Left lobe of liver (tissue), 2 donors: ENCODE results near the gene CCR7. TPM values are rescaled to one million over a fixed set of nuclear protein-coding genes. Genes with fewer than 3 reads are reported as not detected.
A peak's percentile ranks its signal among the peaks of the same experiment; 100 is the strongest.

Experiments
- ATAC-seq: fragments of 200-7000 bp; cut with Tn5 transposase; one replicate; pipeline ENCODE4 v1.9.1; 2020; ENCODE audit warnings: mild to moderate bottlenecking, moderate library complexity
- DNase-seq: peaks from one replicate; pipeline ENCODE4 v3.0.0-alpha.2; 2020; ENCODE audit warnings: low spot score
- total RNA-seq: library from RNA; stranded (reverse); gene quantifications from one replicate; pipeline ENCODE4 v1.2.1, GENCODE V29; 2021
- donor health status: DM: no; HTN: no; CAD: no; lungs with moderate emphysema.
- donor health status: DM: no; HTN: yes; CAD: no.

The CCR7 gene
- 0.75 TPM for total RNA-seq

GRCh38 chr17:40564883-40565768 lies at the start of gene CCR7:
Gene CCR7 (minus strand): TSS chr17:40565472. CDS start chr17:40565409, 63 bp downstream.
- DNase-seq (peak; percentile 38), ATAC-seq (no peak)

DNA sequence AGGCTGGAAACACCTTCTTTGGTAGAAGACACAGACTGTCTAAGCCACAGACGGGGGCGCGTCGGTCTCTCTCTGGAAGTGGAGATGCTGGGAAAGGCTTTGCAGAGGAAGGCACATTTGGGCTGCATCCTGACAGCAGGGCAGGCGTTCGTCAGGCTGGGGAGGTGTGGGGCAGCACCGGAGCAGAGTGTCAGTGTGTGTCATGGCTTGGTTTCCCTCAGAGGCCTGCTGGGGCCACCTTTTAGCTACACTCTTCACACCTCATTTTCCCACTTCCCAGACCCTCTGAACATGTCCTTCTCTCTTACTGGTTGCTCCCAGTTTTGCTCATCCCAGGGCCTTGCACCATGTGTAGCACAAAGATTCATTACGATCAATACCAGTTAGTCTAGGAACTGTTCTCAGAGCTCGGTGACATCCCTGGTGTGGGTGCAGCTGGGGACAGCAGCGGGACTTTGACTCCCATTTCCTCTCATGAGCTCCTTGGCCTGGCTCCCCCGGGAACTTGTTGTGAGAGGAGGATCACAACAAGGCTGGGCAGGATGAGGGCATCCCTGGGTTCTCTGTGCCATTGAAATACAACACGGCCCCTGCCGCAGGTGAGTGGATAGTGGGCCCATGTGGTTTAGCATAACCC lies 49.3 kb upstream of the CCR7 start:
- DNase-seq (no peak), ATAC-seq (no peak)

DNA sequence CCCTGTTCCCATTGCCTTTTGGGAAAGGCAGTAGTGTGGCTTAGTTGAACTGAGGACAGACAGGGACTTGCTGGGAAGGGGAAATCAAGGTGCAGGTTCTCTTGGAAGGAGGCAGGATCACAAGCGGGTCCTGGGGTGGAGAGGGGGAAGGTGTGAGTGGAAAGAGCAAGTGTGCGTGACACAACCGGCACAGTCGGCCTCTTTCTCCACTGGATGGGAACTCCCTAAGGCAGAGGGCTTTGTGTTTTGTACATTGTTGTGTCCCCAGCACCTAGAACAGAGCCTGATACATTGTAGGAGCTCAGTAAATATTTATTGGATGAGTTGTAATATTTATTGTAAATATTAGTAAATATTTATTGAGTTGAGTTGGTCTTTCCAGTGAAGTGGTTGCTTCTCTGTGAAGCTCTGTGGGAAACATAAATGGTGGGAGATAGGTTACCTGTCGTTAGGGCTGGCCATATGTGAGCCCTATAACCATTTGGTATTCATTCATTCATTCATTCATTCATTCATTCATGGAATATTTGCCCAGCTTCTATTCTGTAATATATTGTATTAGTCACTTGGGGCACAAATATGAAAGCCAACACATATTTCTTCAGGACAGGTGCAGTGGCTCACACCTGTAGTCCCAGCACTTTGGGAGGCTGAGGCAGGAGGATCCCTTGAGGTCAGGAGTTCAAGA lies 48.3 kb upstream of the CCR7 start:
- ATAC-seq: no peak
- no peak for DNase-seq

DNA sequence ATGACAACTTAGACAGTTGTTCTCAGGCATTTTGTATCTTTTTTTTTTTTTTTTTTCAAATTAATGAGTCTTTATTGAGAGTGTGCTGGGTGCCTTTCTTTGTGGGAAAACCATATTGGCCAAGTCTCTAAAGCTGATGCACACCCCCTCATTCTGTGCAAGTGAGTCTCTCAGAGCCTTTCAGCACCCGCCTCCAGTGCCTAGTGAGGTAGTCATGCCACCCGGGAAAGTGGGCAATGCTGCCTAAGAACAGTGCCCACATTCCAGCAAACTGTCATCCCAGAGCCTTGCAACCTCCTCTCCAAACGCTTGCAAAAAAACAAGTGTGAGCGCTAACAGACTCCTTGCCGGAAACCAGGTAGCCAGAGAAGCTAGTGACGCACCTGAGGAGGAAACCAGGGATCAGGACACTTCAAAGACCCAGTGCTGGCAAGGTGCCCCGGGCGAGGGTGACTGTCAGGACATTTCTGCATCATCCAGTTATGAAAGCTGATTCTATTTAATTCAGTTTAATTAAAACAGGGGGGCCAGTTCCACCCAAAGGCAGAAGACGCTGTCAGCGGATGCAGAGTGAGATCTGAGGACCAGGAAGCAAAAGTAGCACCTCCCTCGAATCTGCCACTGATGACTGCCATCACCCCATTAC lies 47.5 kb upstream of the CCR7 start:
- DNase-seq (no peak), ATAC-seq (no peak)

DNA sequence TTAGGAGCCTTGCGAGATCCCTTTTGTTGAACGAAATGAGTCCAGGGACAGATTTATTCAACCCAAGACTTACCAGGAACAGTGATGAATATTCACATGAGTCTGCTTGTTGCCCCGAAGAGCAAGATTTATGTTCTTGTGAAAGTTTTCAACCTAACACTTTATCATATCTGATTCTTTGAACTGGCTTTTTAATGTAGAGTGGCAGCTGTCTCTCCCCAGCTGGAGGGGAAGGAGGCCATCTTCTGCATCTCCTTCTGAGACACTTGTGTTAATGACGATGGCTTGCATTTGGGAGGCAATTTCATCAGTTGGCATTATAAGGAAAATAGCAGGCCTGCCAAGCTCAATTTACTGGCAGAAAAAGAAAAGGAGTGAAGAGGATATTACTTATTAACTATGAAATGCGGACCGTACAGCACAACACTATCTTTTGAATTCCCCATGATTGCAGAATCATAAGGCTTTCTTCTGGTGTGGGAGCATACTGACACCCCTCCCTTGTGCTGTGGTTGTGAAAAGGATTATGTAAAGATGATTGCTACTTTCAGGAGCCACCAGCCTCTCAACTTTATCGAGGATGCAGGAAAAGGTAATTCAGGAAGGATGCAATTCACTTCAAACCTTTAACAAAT lies 46.7 kb upstream of the CCR7 start:
- ATAC-seq: no peak
- DNase-seq: no peak

- ATAC-seq (no peak), DNase-seq (no peak)
Observed at GRCh38 chr17:40610359-40610758, 45.1 kb upstream of the CCR7 start.

DNA sequence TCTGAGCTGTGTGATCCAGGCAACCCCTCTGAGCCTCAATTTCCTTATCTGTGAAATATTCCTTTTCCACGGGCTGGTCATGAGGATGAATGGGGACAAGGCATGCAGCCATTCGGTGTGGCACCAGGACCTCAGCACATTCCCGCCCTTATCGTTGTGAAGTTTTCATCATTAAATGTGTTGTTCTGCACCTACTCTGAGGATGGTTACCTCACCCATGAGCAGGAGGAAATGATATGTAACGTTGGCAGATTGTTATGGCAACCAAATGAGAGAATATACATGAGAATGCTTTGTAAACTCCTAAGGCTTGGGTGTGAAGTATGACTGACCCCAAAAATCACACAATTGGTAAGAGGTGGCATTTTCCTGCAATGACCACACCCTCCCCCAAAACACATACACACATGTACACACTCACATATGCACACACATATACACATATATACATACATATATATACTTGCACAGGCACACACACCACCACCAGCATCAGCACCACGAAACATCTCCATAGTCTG lies 42.8 kb upstream of the CCR7 start:
- ATAC-seq: no peak
- no peak for DNase-seq

GRCh38 chr17:40607641-40608040 lies 42.4 kb upstream of the CCR7 start:
- DNase-seq: no peak
- no peak for ATAC-seq

GRCh38 chr17:40606548-40607353 lies 41.5 kb upstream of the CCR7 start:
- ATAC-seq (no peak), DNase-seq (no peak)

DNA sequence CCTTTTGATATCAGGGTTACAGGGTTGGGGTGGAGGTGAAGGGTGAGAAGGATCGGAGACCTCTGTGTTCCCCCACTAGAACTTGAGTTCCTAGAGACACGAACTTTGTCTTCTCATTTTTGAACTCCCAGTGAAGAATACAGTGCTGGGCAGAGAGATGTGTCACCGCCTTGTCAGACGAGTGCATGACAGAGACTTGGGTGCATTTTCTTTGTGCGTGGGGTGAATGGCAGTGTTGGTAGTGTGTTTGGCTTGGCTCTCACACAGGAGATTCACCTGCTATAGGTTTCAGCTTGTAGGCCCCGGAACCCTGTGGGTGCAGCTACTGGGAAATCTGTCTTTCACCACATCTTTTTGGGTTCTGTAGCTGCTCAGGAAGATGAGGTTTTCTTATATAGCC lies 40.0 kb upstream of the CCR7 start:
- DNase-seq: no peak
- no peak for ATAC-seq

- DNase-seq (no peak), ATAC-seq (peak; percentile 65)
Observed at GRCh38 chr17:40604327-40605080, 39.2 kb upstream of the CCR7 start.

DNA sequence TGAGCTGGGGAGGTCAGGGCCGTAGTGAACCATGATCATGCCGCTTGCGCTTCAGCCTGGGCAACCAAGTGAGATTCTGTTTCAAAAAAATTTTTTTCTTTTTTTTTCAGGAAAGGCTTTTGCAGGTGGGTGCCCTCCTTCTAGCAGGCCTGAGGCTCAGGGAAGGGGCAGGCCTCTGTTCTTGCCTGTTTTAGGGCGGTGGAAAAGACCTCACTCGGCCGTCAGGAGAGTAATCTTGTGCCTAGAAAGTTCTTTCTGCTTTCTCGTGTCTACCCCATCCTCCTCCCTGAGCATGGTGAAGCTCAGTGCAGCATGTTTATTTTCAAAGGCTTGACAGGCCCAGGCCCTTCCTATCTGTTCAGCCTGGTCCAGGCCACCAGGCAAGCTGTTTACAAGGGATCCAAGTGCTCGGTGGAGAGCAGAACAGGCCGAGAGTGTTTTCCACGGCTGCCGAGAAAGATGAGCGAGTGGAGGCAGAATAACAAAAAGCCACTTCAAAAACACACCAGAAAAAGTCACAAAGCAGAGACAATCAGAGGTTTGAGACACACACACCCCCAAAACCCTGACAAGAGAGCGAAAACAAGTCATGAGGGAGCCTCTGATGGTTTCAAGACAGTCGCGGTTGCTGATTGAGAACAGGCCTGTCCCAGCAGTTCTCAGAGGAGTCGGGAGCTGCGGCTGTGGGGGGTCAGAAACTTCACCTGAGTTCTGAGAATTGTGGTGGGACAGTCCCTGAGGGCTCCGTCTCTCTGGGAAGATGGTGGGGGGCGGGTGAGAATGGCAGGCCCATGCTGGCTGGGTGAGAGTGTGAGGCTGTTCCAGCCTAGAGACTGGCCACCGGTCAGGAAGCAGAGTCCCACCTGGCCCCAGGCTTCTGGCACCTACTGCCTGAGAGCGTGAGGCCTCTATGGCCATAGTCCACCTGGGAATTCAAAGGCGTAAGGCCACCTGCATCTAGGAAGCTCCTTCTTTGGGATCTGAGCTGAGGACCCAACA lies 37.5 kb upstream of the CCR7 start:
- DNase-seq: no peak
- no peak for ATAC-seq

DNA sequence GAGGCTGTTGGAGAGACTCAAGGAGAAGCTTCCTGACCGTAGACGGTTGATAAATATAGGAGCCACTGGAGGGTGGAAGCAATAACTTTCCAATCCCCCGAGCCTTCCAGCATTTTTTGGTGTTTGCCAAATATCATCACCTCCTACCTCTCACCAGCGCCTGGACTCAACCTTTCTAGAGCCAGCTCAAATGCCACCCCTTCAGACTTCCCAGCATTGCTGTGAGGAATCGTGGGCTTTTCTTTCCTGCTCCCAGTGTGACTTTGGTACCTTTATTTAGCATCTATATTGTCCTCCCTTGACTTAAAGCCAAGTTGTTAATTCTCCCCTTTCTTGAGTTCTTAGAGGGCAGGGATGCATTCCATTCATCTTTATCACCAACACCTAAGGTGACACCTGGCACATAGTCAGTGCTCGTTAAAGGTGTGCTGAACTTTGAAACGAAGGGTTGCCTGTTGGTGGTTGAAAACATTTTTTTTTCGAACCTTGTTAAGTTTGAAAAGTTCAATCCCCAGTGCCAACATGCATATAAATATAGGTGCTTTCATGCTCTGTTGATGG lies 35.3 kb upstream of the CCR7 start:
- DNase-seq (no peak), ATAC-seq (no peak)

DNA sequence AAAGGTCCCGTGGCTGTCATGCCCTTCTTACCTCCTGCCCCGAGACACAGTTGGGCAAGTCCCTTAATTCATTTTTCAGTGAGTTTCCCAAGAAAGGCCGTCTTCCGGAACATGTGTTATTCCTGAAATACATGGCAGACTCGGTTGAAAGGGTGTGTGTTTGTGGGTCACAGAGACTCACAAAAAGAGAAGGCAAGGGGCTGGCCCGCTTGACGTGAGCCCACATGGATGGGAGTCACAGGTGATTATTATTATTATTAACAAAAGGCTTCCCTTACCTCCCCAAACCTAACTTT lies 34.1 kb upstream of the CCR7 start:
- ATAC-seq (no peak), DNase-seq (no peak)

- peak; percentile 69 for ATAC-seq
- DNase-seq: peak; percentile 81
Observed at GRCh38 chr17:40598619-40599467, 33.6 kb upstream of the CCR7 start.

DNA sequence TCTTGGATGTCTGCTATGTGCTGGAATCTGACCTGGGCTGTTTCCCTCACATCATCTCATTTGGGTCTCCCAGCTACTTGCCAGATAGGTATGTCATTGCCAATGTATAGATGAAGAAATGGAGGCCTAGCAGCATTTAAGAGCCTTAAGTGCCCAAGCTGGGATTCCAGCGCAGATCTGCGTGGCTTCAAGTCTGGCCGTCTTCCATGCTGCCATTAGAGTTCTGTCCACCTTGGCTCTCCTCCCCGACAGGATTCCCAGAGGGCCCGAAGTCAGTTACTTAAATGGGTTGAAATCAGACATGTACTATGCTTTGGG lies 33.0 kb upstream of the CCR7 start:
- DNase-seq (no peak), ATAC-seq (no peak)
